Measurements from ENCODE around the gene ROCK2.

DNA sequence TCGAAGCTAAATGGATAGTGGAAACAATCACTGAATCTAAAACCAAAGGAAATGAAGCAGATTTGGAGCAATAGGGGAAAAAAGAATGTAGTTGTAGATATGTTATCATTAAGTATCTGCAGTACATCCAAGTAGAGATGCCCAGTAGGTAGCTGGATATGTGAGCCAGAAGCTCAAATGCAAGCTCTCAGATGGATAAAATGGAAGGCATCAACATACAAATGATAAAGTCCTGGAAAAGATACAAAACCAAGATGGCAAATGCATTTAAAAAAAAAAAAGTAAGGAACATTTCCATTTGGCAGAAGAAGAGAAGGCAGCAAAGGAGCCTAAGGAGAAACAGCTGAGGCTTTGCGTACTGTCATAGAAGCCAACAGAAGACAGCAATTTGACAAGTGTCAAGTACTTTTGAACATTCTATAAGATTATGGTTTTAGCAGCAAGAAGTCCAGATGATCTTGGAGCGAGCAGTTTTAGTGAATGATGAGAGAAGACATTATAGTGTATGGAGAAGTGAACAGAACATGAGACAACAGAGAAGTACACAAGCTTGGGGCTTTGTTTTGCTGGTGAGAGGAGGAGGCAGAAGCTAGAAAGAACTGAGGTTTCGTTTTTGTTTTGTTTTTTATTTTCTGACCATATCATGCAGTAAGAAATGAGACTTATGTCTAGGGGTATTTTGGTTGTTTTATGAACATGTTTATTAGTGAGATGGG is 18.3 kb downstream of the ROCK2 start:
- TF ChIP-seq, protein P1, sequence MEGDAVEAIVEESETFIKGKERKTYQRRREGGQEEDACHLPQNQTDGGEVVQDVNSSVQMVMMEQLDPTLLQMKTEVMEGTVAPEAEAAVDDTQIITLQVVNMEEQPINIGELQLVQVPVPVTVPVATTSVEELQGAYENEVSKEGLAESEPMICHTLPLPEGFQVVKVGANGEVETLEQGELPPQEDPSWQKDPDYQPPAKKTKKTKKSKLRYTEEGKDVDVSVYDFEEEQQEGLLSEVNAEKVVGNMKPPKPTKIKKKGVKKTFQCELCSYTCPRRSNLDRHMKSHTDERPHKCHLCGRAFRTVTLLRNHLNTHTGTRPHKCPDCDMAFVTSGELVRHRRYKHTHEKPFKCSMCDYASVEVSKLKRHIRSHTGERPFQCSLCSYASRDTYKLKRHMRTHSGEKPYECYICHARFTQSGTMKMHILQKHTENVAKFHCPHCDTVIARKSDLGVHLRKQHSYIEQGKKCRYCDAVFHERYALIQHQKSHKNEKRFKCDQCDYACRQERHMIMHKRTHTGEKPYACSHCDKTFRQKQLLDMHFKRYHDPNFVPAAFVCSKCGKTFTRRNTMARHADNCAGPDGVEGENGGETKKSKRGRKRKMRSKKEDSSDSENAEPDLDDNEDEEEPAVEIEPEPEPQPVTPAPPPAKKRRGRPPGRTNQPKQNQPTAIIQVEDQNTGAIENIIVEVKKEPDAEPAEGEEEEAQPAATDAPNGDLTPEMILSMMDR (IDR thresholded peaks at IDR 0.05) = no peak
- TF ChIP-seq POLR2A (IDR thresholded peaks at IDR 0.05) = no peak
